Body of pancreas (tissue), 4 donors: ENCODE measurements around the gene ROBO1. TPM values are rescaled to one million over a fixed set of nuclear protein-coding genes. Genes with fewer than 3 reads are reported as not detected.

Experiments used
- ATAC-seq: fragments of 150-250 bp; one replicate; pipeline ENCODE4 v1.9.1; 2016
- DNase-seq, 4 donors: peaks; one replicate each; pipeline ENCODE4 v3.0.0-alpha.2; 2019
- H3K27ac ChIP-seq, 4 donors: fragments of 200-600 bp; sonication (generic); 1 replicate in 3 of 4; 2 replicates in 1 of 4; pipeline versions ENCODE4 v1.5.1 to v1.6.1; 2016 to 2019; ENCODE audit warnings: mild to moderate bottlenecking in 1 of 4, mixed read lengths in 1 of 4, moderate library complexity in 1 of 4
- H3K27me3 ChIP-seq, 2 donors: fragments of 200-600 bp; sonication (generic); one replicate each; pipeline ENCODE4 v1.6.0; 2016; ENCODE audit warnings: mild to moderate bottlenecking in 1 of 2
- H3K36me3 ChIP-seq, 2 donors: fragments of 200-600 bp; sonication (generic); replicated peaks in 1 of 2; 2 replicates each; pipeline ENCODE4 v1.5.1; 2016; ENCODE audit warnings: low read depth in 2 of 2; ENCODE audit not compliant: insufficient read depth in 1 of 2
- H3K4me1 ChIP-seq: fragments of 200-600 bp; sonication (generic); one replicate; pipeline ENCODE4 v1.6.0; 2016
- H3K4me3 ChIP-seq, 2 donors: fragments of 200-600 bp; sonication (generic); 1 replicate in 1 of 2; 2 replicates in 1 of 2; pipeline ENCODE4 v1.5.1; 2016 to 2019
- H3K9me3 ChIP-seq, 3 donors: fragments of 200-600 bp; sonication (generic); 1 replicate in 2 of 3; 2 replicates in 1 of 3; pipeline ENCODE4 v1.5.1; 2016
- POLR2A ChIP-seq, 3 donors: fragments of 450-650 bp; IDR thresholded peaks; one replicate each; pipeline ENCODE4 v1.6.1; 2016; ENCODE audit warnings: antibody characterized with exemption in 3 of 3, mild to moderate bottlenecking in 2 of 3
- WGBS, 2 donors: methylation state at CpG; one replicate each; pipeline ENCODE4 v1.1.5; 2017; 5-methylcytosine and 5-hydroxymethylcytosine counted together
- intact Hi-C: fragments of 100-400 bp; cut with DNase I; formaldehyde crosslinking; loops from one replicate; pipeline ENCODE4 v1.15.1; 2023
- total RNA-seq, 2 donors: library from RNA; depleted of rRNA; stranded (reverse); fragments of >200 nt; gene quantifications; one replicate each; pipeline ENCODE4 v1.1.0, GENCODE V29; 2016
- TF ChIP-seq, protein P1 (sequence below), 7 experiments: fragments of 450-650 bp in 4 of 7; fragments of 200-600 bp in 3 of 7; sonication (generic) in 3 of 7; IDR thresholded peaks; one replicate each; pipeline ENCODE4 v1.5.1; 2016 to 2019; ENCODE audit warnings: antibody characterized with exemption in 7 of 7

ROBO1 gene
- total RNA-seq, 2 donors from 2014 or later = 3.9 to 9.9 TPM

DNA sequence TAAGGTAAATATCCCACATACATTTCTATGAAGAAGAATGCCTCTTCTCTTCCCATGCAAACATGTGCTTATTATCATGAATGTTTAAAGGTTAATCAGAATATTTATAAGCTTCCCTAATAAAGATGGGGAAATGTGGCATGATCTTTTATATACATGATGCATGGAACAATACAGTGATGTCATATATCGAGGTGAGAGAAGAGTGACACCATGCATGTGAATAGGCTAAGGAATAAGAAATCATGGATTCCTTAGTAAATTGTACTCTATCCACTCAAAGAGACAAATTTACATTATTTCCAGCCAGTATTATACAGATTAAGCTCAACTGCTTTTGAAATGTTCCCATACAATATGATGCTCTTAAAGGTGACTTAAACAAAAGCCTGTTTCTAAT, 1035.3 kb downstream of the ROBO1 start:
- WGBS, 2 donors = 79 to 88% methylated on average over 1 of the region's 1 CpG
- no peak for ATAC-seq

GRCh38 chr3:78729946-78730345, 1037.9 kb downstream of the ROBO1 start:
- TF ChIP-seq POLR2A (IDR thresholded peaks at IDR 0.05) = no peak
- TF ChIP-seq, protein P1, sequence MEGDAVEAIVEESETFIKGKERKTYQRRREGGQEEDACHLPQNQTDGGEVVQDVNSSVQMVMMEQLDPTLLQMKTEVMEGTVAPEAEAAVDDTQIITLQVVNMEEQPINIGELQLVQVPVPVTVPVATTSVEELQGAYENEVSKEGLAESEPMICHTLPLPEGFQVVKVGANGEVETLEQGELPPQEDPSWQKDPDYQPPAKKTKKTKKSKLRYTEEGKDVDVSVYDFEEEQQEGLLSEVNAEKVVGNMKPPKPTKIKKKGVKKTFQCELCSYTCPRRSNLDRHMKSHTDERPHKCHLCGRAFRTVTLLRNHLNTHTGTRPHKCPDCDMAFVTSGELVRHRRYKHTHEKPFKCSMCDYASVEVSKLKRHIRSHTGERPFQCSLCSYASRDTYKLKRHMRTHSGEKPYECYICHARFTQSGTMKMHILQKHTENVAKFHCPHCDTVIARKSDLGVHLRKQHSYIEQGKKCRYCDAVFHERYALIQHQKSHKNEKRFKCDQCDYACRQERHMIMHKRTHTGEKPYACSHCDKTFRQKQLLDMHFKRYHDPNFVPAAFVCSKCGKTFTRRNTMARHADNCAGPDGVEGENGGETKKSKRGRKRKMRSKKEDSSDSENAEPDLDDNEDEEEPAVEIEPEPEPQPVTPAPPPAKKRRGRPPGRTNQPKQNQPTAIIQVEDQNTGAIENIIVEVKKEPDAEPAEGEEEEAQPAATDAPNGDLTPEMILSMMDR (IDR thresholded peaks at IDR 0.05) = no peak
- intact Hi-C loops = no loop called here
- DNase-seq = no peak
- Histone ChIP-seq H3K36me3 (no peaks in the 10 kb centered on the region), H3K4me1 (no peaks in the 10 kb centered on the region), H3K27me3 (no peaks in the 10 kb centered on the region), H3K27ac (no peak overlapping the region), H3K9me3 (no peaks in the 10 kb centered on the region), H3K4me3 (no peak overlapping the region)
- 33% methylated on average over 1 of the region's 1 CpG; no CpG with 5 or more reads in 1 of the 2 donors for WGBS, 2 donors
- no peak for ATAC-seq

More for the DNA sequence above, 1035.3 kb downstream of the ROBO1 start:
- Histone ChIP-seq H3K27me3 (no peaks in the 10 kb centered on the region), H3K36me3 (no peaks in the 10 kb centered on the region), H3K27ac (no peak overlapping the region), H3K4me3 (no peak overlapping the region), H3K9me3 (no peaks in the 10 kb centered on the region), H3K4me1 (no peaks in the 10 kb centered on the region)
- no peak for DNase-seq
- intact Hi-C loops = no loop called here
- TF ChIP-seq POLR2A (IDR thresholded peaks at IDR 0.05) = no peak
- TF ChIP-seq, protein P1 (IDR thresholded peaks at IDR 0.05) = no peak

DNA sequence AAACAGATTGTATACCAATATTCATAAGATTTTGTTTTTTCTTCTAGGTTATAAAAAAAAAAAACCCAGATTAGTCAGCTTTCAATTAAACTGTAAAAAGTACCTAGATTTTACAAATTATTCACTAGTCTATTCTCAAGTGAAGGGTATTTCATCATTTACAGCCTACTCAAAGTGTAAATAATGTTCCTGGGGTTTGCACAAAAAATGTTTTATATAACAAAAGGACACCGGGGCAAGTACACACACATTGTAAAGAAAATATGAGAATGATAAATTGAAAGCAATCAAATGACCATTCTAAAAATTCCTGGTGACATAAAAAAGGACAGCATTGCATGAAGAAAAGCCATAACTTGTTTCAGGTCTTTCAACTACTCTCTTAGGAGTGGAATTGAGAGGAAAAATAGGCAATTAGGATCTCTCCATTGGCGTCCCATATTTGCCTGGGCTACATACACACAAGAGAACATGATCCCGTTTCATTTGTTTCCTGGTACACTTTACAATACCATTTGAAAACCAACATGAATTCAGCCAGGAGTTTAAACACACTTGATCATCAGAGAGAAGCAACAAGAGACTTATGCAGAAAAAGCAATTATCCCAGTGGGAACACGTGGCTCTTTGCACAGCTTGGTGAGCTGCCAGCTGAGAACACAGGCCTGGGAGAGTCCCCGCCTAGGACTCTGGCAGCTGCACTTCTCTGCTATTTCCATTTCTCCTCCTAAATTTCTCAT, 1039.2 kb downstream of the ROBO1 start:
- Histone ChIP-seq H3K4me3 (no peak overlapping the region), H3K27ac (no peak overlapping the region), H3K27me3 (no peaks in the 10 kb centered on the region), H3K36me3 (no peaks in the 10 kb centered on the region), H3K9me3 (no peaks in the 10 kb centered on the region), H3K4me1 (no peaks in the 10 kb centered on the region)
- 25% methylated on average over 5 of the region's 5 CpGs for WGBS, 2 donors
- no peak for TF ChIP-seq POLR2A (IDR thresholded peaks at IDR 0.05)
- DNase-seq (peak; percentile 22 to 66 (median 41)), ATAC-seq (no peak)
- intact Hi-C loops = no loop called here

DNA sequence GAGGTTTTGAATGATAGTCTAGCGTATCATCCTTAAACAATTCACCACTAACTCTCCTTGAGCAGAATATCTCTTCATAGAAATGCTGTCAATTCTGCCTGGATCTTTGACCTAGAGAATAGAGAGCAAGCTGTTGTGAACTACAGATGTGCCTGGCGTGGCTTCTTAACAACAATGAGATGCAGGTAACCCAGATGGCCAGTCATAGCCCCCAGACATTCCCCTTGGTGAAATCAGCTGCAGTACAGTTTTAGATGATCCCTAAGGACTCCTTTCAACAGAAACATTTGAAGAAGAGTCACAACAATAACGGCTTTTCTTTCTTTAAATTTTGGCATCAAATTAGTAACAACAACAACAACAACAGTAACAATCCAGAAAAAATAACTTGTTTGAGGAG, 1041.3 kb downstream of the ROBO1 start:
- intact Hi-C loops = no loop called here
- H3K27ac ChIP-seq = no peak overlapping the region
- DNase-seq (no peak), ATAC-seq (no peak)
- no peak overlapping the region for H3K4me3 ChIP-seq
- H3K9me3 ChIP-seq = no peaks in the 10 kb centered on the region
- no peak for TF ChIP-seq POLR2A (IDR thresholded peaks at IDR 0.05)
- TF ChIP-seq, protein P1 (IDR thresholded peaks at IDR 0.05) = no peak
- 67 to 80% methylated on average over 3 of the region's 3 CpGs for WGBS, 2 donors
- H3K27me3 ChIP-seq = no peaks in the 10 kb centered on the region
- no peaks in the 10 kb centered on the region for H3K4me1 ChIP-seq
- no peaks in the 10 kb centered on the region for H3K36me3 ChIP-seq

DNA sequence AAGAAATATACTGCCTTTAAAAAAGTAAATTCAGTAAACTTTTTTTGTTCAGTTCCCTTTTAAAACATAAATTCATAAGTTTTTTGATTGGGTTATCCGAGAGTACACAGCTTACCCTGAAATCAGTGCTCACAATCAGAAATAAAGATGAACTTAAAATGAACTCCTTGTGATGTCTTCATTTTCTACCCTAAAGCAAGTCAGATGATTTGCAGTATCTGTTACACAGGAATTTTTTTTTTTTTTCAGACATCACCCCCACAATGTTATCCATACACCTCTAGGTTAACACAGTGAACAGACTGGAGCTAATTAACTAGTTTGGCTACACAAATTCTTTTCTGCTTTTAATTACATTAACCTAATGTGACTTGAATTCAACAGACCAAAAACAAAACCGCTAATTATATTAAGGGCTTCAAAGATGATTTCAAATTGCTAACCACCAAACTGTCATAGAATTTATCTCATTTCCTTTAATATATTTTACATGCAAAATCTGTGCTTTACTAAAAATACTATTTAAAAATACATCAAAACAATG, 1042.0 kb downstream of the ROBO1 start:
- Histone ChIP-seq H3K27ac (no peak overlapping the region), H3K27me3 (no peaks in the 10 kb centered on the region), H3K4me1 (no peaks in the 10 kb centered on the region), H3K36me3 (no peaks in the 10 kb centered on the region), H3K9me3 (no peaks in the 10 kb centered on the region), H3K4me3 (no peak overlapping the region)
- no peak for TF ChIP-seq POLR2A (IDR thresholded peaks at IDR 0.05)
- TF ChIP-seq, protein P1 (IDR thresholded peaks at IDR 0.05) = no peak
- no peak for ATAC-seq
- no peak for DNase-seq
- intact Hi-C loops = no loop called here
- 84 to 85% methylated on average over 2 of the region's 2 CpGs for WGBS, 2 donors
